Hepatocyte (in vitro differentiated cells): ENCODE results near the gene ZNF391. TPM values are rescaled to one million over a fixed set of nuclear protein-coding genes. Genes with fewer than 3 reads are reported as not detected.

Experiments used
- DNase-seq: peaks from one replicate; pipeline ENCODE4 v3.0.0-alpha.2; 2016; ENCODE audit warnings: low spot score
- H2AFZ ChIP-seq: fragments of 200-600 bp; sonication (generic); 2 replicates; pipeline ENCODE4 v1.6.0; 2016; ENCODE audit warnings: antibody characterized with exemption, mild to moderate bottlenecking
- H3K27ac ChIP-seq: fragments of 200-600 bp; sonication (generic); 2 replicates; pipeline ENCODE4 v1.5.1; 2016; ENCODE audit warnings: mild to moderate bottlenecking
- H3K27me3 ChIP-seq: fragments of 200-600 bp; sonication (generic); 2 replicates; pipeline ENCODE4 v1.6.1; 2016
- H3K36me3 ChIP-seq: fragments of 200-600 bp; sonication (generic); replicated peaks from 2 replicates; pipeline ENCODE4 v1.5.1; 2016; ENCODE audit warnings: low read depth; ENCODE audit not compliant: insufficient read depth
- H3K4me1 ChIP-seq: fragments of 200-600 bp; sonication (generic); 2 replicates; pipeline ENCODE4 v1.5.1; 2016; ENCODE audit warnings: mild to moderate bottlenecking, moderate library complexity; ENCODE audit not compliant: insufficient read depth
- H3K4me2 ChIP-seq: fragments of 200-600 bp; sonication (generic); 2 replicates; pipeline ENCODE4 v1.6.0; 2016
- H3K4me3 ChIP-seq: fragments of 200-600 bp; sonication (generic); 2 replicates; pipeline ENCODE4 v1.5.1; 2016; ENCODE audit warnings: mild to moderate bottlenecking
- H3K79me2 ChIP-seq: fragments of 200-600 bp; sonication (generic); 2 replicates; pipeline ENCODE4 v1.6.0; 2017; ENCODE audit warnings: mild to moderate bottlenecking
- H3K9me2 ChIP-seq: fragments of 200-600 bp; sonication (generic); replicated peaks from 2 replicates; pipeline ENCODE4 v1.6.0; 2017; ENCODE audit warnings: mild to moderate bottlenecking; ENCODE audit not compliant: insufficient read depth
- H3K9me3 ChIP-seq: fragments of 200-600 bp; sonication (generic); 2 replicates; pipeline ENCODE4 v1.5.1; 2016; ENCODE audit warnings: low read depth, mild to moderate bottlenecking
- H4K20me1 ChIP-seq: fragments of 200-600 bp; sonication (generic); 2 replicates; pipeline ENCODE4 v1.6.0; 2016; ENCODE audit warnings: mild to moderate bottlenecking; ENCODE audit not compliant: insufficient read depth, poor library complexity, severe bottlenecking
- EZH2 ChIP-seq: fragments of 200-600 bp; sonication (generic); IDR thresholded peaks from 2 replicates; pipeline ENCODE4 v1.6.1; 2016; ENCODE audit warnings: antibody characterized with exemption, mild to moderate bottlenecking, borderline replicate concordance
- EZH2phosphoT487 ChIP-seq: fragments of 200-600 bp; sonication (generic); IDR thresholded peaks from one replicate; pipeline ENCODE4 v1.6.1; 2018; ENCODE audit warnings: antibody characterized with exemption, mild to moderate bottlenecking, low read depth, moderate library complexity; ENCODE audit not compliant: unreplicated experiment, severe bottlenecking
- WGBS: methylation state at CpG from one replicate; pipeline ENCODE4 v1.1.6; 2016; ENCODE audit warnings: low lambda C conversion rate; ENCODE audit errors: missing lambda C conversion rate; 5-methylcytosine and 5-hydroxymethylcytosine counted together
- polyA plus RNA-seq: library from polyadenylated mRNA; unstranded; fragments of >200 nt; fragmentation: Nextera tagmentation; extraction: Ambion mirVana; gene quantifications from 2 replicates; pipeline ENCODE4 v1.2.1, GENCODE V29; 2016
- total RNA-seq: library from RNA; depleted of rRNA; stranded (reverse); fragments of >200 nt; gene quantifications from 2 replicates; pipeline ENCODE4 v1.2.3, GENCODE V29; 2014
- TF ChIP-seq, protein P1 (sequence below): fragments of 200-600 bp; sonication (generic); IDR thresholded peaks from 2 replicates; pipeline ENCODE4 v1.5.1; 2016; ENCODE audit warnings: antibody characterized with exemption, mild to moderate bottlenecking; ENCODE audit not compliant: poor library complexity

Gene ZNF391
- total and polyA plus RNA-seq, 2 experiments from 2014 or later: 4.3 to 6.9 TPM

DNA sequence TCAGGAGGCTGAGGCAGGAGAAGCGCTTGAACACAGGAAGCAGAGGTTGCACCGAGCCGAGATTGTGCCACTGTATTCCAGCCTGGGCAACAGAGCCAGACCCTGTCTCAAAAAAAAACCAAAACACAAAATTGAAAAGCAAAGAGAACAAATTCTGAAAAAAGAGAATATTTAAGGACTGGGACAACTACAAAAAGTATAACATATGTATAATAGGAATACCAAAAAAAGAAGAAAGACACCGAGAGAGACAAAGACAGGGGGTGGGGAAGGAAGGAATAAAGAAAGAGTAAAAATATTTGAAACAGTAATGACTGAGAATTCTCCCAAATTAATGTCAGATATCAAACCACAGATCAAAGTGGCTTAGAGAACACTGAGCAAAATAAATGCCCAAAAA lies 5.5 kb upstream of the ZNF391 start:
- no peak overlapping the region for H2AFZ ChIP-seq
- no peaks in the 10 kb centered on the region for H3K9me3 ChIP-seq
- H3K9me2 ChIP-seq: no peaks in the 10 kb centered on the region
- peaks cover 6% of the 10 kb centered on the region for H3K4me1 ChIP-seq
- H3K27me3 ChIP-seq: peaks cover 8% of the 10 kb centered on the region
- no peaks in the 10 kb centered on the region for H4K20me1 ChIP-seq
- TF ChIP-seq EZH2 (no peak), EZH2phosphoT487 (no peak)
- TF ChIP-seq, protein P1, sequence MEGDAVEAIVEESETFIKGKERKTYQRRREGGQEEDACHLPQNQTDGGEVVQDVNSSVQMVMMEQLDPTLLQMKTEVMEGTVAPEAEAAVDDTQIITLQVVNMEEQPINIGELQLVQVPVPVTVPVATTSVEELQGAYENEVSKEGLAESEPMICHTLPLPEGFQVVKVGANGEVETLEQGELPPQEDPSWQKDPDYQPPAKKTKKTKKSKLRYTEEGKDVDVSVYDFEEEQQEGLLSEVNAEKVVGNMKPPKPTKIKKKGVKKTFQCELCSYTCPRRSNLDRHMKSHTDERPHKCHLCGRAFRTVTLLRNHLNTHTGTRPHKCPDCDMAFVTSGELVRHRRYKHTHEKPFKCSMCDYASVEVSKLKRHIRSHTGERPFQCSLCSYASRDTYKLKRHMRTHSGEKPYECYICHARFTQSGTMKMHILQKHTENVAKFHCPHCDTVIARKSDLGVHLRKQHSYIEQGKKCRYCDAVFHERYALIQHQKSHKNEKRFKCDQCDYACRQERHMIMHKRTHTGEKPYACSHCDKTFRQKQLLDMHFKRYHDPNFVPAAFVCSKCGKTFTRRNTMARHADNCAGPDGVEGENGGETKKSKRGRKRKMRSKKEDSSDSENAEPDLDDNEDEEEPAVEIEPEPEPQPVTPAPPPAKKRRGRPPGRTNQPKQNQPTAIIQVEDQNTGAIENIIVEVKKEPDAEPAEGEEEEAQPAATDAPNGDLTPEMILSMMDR: no peak
- no peaks in the 10 kb centered on the region for H3K79me2 ChIP-seq
- H3K36me3 ChIP-seq: no peaks in the 10 kb centered on the region
- 83% methylated on average over 4 of the region's 4 CpGs for WGBS
- no peak overlapping the region for H3K27ac ChIP-seq
- no peak overlapping the region for H3K4me2 ChIP-seq
- no peak overlapping the region for H3K4me3 ChIP-seq
- DNase-seq: no peak

DNA sequence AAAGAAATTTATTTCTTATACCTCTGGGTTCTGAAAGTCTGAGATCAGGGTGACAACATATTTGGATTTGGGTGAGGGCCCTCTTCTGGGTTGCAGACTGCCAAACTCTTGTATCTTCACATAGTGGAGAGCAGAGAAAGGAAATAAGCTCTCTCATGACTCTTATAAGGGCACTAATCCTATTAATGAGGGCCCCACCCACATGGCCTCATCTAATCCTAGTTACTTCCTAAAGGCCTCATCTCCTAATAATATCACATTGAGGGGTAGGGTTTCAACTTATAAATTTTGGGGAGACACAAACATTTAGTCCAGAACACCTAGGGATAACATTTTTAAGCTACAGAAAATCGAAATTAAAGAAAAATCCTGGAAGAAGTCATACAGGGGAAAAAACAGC lies 5.1 kb upstream of the ZNF391 start:
- Histone ChIP-seq H4K20me1 (no peaks in the 10 kb centered on the region), H3K9me2 (no peaks in the 10 kb centered on the region), H3K4me1 (peaks cover 7% of the 10 kb centered on the region), H3K27me3 (peaks cover 8% of the 10 kb centered on the region), H3K27ac (no peak overlapping the region), H3K36me3 (no peaks in the 10 kb centered on the region), H3K9me3 (no peaks in the 10 kb centered on the region), H2AFZ (no peak overlapping the region), H3K79me2 (no peaks in the 10 kb centered on the region), H3K4me3 (no peak overlapping the region), H3K4me2 (no peak overlapping the region)
- DNase-seq: no peak
- 81% methylated on average over 1 of the region's 1 CpG for WGBS
- no peak for TF ChIP-seq EZH2
- no peak for TF ChIP-seq EZH2phosphoT487
- TF ChIP-seq, protein P1: no peak

DNA sequence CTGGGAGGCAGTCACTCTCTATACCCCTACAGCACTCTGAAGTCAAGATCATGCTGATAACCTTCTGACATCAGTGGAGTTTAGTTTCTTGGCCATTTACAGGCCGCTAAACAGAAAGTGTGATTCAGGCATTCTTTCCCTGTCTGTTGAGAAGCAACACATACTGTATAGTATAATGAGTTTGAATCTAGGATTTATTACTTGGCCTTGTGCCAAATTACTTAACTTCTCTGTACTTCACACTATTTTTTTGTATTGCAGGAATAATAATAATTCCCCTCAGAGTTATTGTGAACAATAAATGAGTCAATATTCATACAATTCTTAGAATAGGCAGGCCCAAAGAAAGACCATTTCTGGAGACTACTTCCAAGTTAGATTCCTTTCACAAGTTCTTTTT lies 4.1 kb downstream of the ZNF391 start:
- H3K4me3 ChIP-seq: no peak overlapping the region
- H2AFZ ChIP-seq: no peak overlapping the region
- no peaks in the 10 kb centered on the region for H3K9me3 ChIP-seq
- H3K9me2 ChIP-seq: no peaks in the 10 kb centered on the region
- 60% methylated on average over 1 of the region's 1 CpG for WGBS
- H3K27me3 ChIP-seq: no peaks in the 10 kb centered on the region
- no peak overlapping the region for H3K4me2 ChIP-seq
- H3K4me1 ChIP-seq: peaks cover 5% of the 10 kb centered on the region
- DNase-seq: no peak
- no peaks in the 10 kb centered on the region for H3K79me2 ChIP-seq
- no peaks in the 10 kb centered on the region for H3K36me3 ChIP-seq
- H4K20me1 ChIP-seq: no peaks in the 10 kb centered on the region
- TF ChIP-seq EZH2phosphoT487 (no peak), EZH2 (no peak)
- TF ChIP-seq, protein P1: no peak
- H3K27ac ChIP-seq: no peak overlapping the region

DNA sequence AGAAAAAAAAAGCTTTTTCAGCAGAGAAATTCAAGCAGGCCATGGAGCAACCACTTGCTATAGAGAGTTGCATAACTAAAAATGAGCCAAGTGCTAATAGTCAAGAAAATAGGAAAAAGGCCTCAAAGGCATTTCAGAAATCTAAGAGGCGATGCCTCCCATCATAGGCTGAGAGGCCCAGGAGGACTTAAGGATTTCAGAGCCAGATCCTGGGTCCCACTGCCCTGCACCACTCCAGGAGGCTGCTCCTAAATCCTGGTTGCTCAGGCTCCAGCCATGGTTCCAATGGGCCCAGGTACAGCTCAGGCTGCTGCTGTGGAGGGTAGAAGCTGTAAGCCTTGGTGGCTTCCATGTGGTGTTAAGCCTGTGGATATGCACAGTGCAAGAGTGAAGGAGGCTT lies 5.5 kb downstream of the ZNF391 start:
- Histone ChIP-seq H3K4me3 (no peak overlapping the region), H3K79me2 (no peaks in the 10 kb centered on the region), H3K9me2 (no peaks in the 10 kb centered on the region), H3K4me1 (no peaks in the 10 kb centered on the region), H3K27me3 (no peaks in the 10 kb centered on the region), H3K36me3 (no peaks in the 10 kb centered on the region), H2AFZ (no peak overlapping the region), H3K9me3 (no peaks in the 10 kb centered on the region), H3K27ac (no peak overlapping the region), H4K20me1 (no peaks in the 10 kb centered on the region), H3K4me2 (no peak overlapping the region)
- TF ChIP-seq EZH2phosphoT487 (no peak), EZH2 (no peak)
- TF ChIP-seq, protein P1: no peak
- WGBS: 100% methylated on average over 1 of the region's 1 CpG
- DNase-seq: no peak
